GM23248 (cell line): Measurements from ENCODE around the gene FZD4. TPM values are rescaled to one million over a fixed set of nuclear protein-coding genes. Genes with fewer than 3 reads are reported as not detected.

Experiments used
- DNase-seq: peaks from one replicate; pipeline ENCODE4 v3.0.0-alpha.2; 2015
- H2AFZ ChIP-seq: fragments of 200-600 bp; sonication (generic); 2 replicates; pipeline ENCODE4 v1.6.1; 2016; ENCODE audit warnings: antibody characterized with exemption
- H3F3A ChIP-seq: fragments of 200-600 bp; sonication (generic); 2 replicates; pipeline ENCODE4 v1.6.1; 2016; ENCODE audit warnings: mild to moderate bottlenecking, antibody characterized with exemption, mixed run types; ENCODE audit not compliant: insufficient read depth
- H3K27ac ChIP-seq: fragments of 200-600 bp; sonication (generic); 2 replicates; pipeline ENCODE4 v1.5.1; 2016; ENCODE audit warnings: mild to moderate bottlenecking
- H3K27me3 ChIP-seq: fragments of 200-600 bp; sonication (generic); replicated peaks from 2 replicates; pipeline ENCODE4 v1.6.1; 2016; ENCODE audit warnings: mild to moderate bottlenecking; ENCODE audit not compliant: insufficient read depth
- H3K36me3 ChIP-seq: fragments of 200-600 bp; sonication (generic); 2 replicates; pipeline ENCODE4 v1.6.1; 2016; ENCODE audit warnings: low read depth, mild to moderate bottlenecking
- H3K4me1 ChIP-seq: fragments of 200-600 bp; sonication (generic); 2 replicates; pipeline ENCODE4 v1.6.1; 2016; ENCODE audit warnings: mild to moderate bottlenecking; ENCODE audit not compliant: insufficient read depth
- H3K4me2 ChIP-seq: fragments of 200-600 bp; sonication (generic); one replicate; pipeline ENCODE4 v1.6.1; 2016; ENCODE audit warnings: mild to moderate bottlenecking; ENCODE audit not compliant: unreplicated experiment
- H3K4me3 ChIP-seq: fragments of 200-600 bp; sonication (generic); 2 replicates; pipeline ENCODE4 v1.5.1; 2016; ENCODE audit warnings: mild to moderate bottlenecking
- H3K79me2 ChIP-seq: fragments of 200-600 bp; sonication (generic); 2 replicates; pipeline ENCODE4 v1.6.1; 2016; ENCODE audit warnings: mild to moderate bottlenecking; ENCODE audit not compliant: insufficient read depth
- H3K9ac ChIP-seq: fragments of 200-600 bp; sonication (generic); 2 replicates; pipeline ENCODE4 v1.6.1; 2016; ENCODE audit warnings: mild to moderate bottlenecking
- H3K9me2 ChIP-seq: fragments of 200-600 bp; sonication (generic); 2 replicates; pipeline ENCODE4 v1.6.1; 2016; ENCODE audit warnings: mixed run types, mild to moderate bottlenecking, moderate library complexity; ENCODE audit not compliant: insufficient read depth
- H3K9me3 ChIP-seq: fragments of 200-600 bp; sonication (generic); one replicate; pipeline ENCODE4 v1.6.1; 2017; ENCODE audit warnings: low read depth
- H4K20me1 ChIP-seq: fragments of 200-600 bp; sonication (generic); 2 replicates; pipeline ENCODE4 v1.6.0; 2016; ENCODE audit not compliant: insufficient read depth
- EZH2 ChIP-seq: fragments of 200-600 bp; sonication (generic); IDR thresholded peaks from 2 replicates; pipeline ENCODE4 v1.6.1; 2018; ENCODE audit warnings: antibody characterized with exemption, mild to moderate bottlenecking; ENCODE audit not compliant: insufficient read depth, poor library complexity, severe bottlenecking
- EZH2phosphoT487 ChIP-seq: fragments of 200-600 bp; sonication (generic); IDR thresholded peaks from 2 replicates; pipeline ENCODE4 v1.6.1; 2018; ENCODE audit warnings: antibody characterized with exemption, moderate library complexity, mild to moderate bottlenecking, low read depth; ENCODE audit not compliant: insufficient read depth
- WGBS, 2 experiments: methylation state at CpG; one replicate each; pipeline ENCODE4 v1.1.6; 2015 to 2017; ENCODE audit warnings: low lambda C conversion rate in 2 of 2, low coverage in 1 of 2; ENCODE audit errors: missing lambda C conversion rate in 2 of 2; 5-methylcytosine and 5-hydroxymethylcytosine counted together
- in situ Hi-C: fragments of 300-500 bp; cut with MboI; formaldehyde crosslinking; loops from 2 replicates; pipeline ENCODE4 v1.15.0; 2020
- polyA plus RNA-seq: library from polyadenylated mRNA; unstranded; fragments of >200 nt; fragmentation: Nextera tagmentation; extraction: Ambion mirVana; gene quantifications from 2 replicates; pipeline ENCODE4 v1.2.1, GENCODE V29; 2016
- total RNA-seq: library from RNA; depleted of rRNA; stranded (reverse); fragments of >200 nt; shearing (Covaris generic); gene quantifications from 2 replicates; pipeline ENCODE4 v1.2.3, GENCODE V29; 2014; rRNA removed

Gene FZD4
- total and polyA plus RNA-seq, 2 experiments from 2014 or later = 8.3 to 21.3 TPM

- in situ Hi-C loops = loop anchor here (10.0 kb wide), 1 partner anchor 447 kb away; no protein-coding TSS in a partner anchor
- H3K79me2 ChIP-seq = no peaks in the 10 kb centered on the region
- 76 to 79% methylated on average over 3 of the region's 3 CpGs for WGBS, 2 experiments
These were observed 53.6 kb downstream of the FZD4 start for GRCh38 chr11:86901599-86901998.

GRCh38 chr11:86900162-86900561, 55.0 kb downstream of the FZD4 start:
- H3F3A ChIP-seq = peaks cover 12% of the 10 kb centered on the region; the same call in 1 of the 2 replicates
- no peak overlapping the region for H3K4me2 ChIP-seq
- H3K9me3 ChIP-seq = no peaks in the 10 kb centered on the region
- H3K9ac ChIP-seq = no peak overlapping the region
- no peak overlapping the region for H3K4me3 ChIP-seq
- in situ Hi-C loops = loop anchor here (10.0 kb wide), 1 partner anchor 445 kb away; no protein-coding TSS in a partner anchor
- H3K4me1 ChIP-seq = peaks cover 14% of the 10 kb centered on the region
- TF ChIP-seq EZH2phosphoT487 (no peak), EZH2 (no peak)
- no peaks in the 10 kb centered on the region for H3K36me3 ChIP-seq
- no peaks in the 10 kb centered on the region for H4K20me1 ChIP-seq
- H3K79me2 ChIP-seq = no peaks in the 10 kb centered on the region
- WGBS, 2 experiments = 95 to 97% methylated on average over 3 of the region's 3 CpGs
- no peak overlapping the region for H3K27ac ChIP-seq
- H3K9me2 ChIP-seq = no peaks in the 10 kb centered on the region
- no peaks in the 10 kb centered on the region for H3K27me3 ChIP-seq
- no peak overlapping the region for H2AFZ ChIP-seq
- DNase-seq = no peak

More at GRCh38 chr11:86901599-86901998, 53.6 kb downstream of the FZD4 start:
- Histone ChIP-seq H3K9me2 (no peaks in the 10 kb centered on the region), H4K20me1 (no peaks in the 10 kb centered on the region), H3K9me3 (no peaks in the 10 kb centered on the region), H3K27me3 (no peaks in the 10 kb centered on the region), H3K4me2 (no peak overlapping the region), H3K27ac (no peak overlapping the region), H3K4me3 (no peak overlapping the region), H3F3A (peaks cover 9% of the 10 kb centered on the region; the same call in 1 of the 2 replicates), H2AFZ (no peak overlapping the region), H3K9ac (no peak overlapping the region), H3K4me1 (peaks cover 6% of the 10 kb centered on the region), H3K36me3 (no peaks in the 10 kb centered on the region)
- DNase-seq = no peak
- no peak for TF ChIP-seq EZH2phosphoT487
- TF ChIP-seq EZH2 = no peak

DNA sequence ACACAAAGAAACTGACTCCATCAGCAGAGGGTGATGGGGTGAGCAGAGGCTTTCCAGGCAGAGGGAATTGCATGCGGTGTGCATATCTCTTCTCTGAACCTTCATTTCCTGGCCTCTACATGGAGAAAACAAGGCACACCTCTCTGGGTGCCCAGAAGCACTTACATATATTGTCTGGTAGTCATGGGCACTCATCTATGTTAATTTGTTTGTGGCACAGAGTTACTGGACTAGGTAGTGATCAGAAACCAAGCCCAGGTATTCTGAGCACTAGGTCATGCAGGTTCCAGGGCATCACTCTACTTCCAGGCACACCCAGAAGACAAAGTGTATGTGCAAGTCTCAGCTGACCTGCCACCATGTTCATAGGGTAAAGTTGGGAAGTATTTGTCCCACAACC, 56.5 kb downstream of the FZD4 start:
- Histone ChIP-seq H3K4me3 (no peak overlapping the region), H3K36me3 (no peaks in the 10 kb centered on the region), H2AFZ (no peak overlapping the region), H3K4me2 (no peak overlapping the region), H3K9me3 (no peaks in the 10 kb centered on the region), H3F3A (peaks cover 12% of the 10 kb centered on the region; the same call in 1 of the 2 replicates), H4K20me1 (no peaks in the 10 kb centered on the region), H3K27ac (no peak overlapping the region), H3K4me1 (peaks cover 14% of the 10 kb centered on the region), H3K9me2 (no peaks in the 10 kb centered on the region), H3K9ac (no peak overlapping the region), H3K27me3 (no peaks in the 10 kb centered on the region), H3K79me2 (no peaks in the 10 kb centered on the region)
- no peak for DNase-seq
- TF ChIP-seq EZH2 (no peak), EZH2phosphoT487 (no peak)
- 95 to 100% methylated on average over 1 of the region's 1 CpG for WGBS, 2 experiments
- in situ Hi-C loops = no loop called here

DNA sequence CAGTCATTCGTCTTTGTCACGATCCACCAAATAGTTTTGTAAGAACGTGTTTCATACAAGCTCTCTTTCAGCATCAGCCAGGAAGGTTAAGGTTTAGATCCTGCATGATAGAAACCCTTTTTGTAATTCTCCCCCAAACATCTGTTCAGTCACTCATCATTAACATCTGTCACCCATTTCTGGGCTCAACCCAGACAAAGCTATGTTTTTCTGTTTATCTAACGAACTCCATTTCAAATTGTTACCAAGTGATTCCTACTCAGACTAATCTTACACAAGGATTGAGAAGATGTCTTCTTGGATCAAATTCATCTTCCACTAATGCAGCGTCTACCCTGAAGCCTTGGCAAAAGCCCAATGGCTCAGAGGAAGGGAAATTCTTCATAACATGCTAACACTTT, 58.8 kb downstream of the FZD4 start:
- in situ Hi-C loops = no loop called here
- DNase-seq = peak; percentile 77

More for the DNA sequence above, 58.8 kb downstream of the FZD4 start:
- Histone ChIP-seq H3K4me3 (0 out of 2 replicates have a peak overlapping the region, but pooled peaks have one; percentile 1), H3K9me3 (no peaks in the 10 kb centered on the region), H3K36me3 (no peaks in the 10 kb centered on the region), H4K20me1 (no peaks in the 10 kb centered on the region), H3K4me1 (peaks cover 14% of the 10 kb centered on the region), H3K27me3 (no peaks in the 10 kb centered on the region), H3K9me2 (no peaks in the 10 kb centered on the region), H2AFZ (peak overlapping the region; percentile 63), H3K9ac (peak overlapping the region; percentile 11; the same call in 1 of the 2 replicates), H3K4me2 (peak overlapping the region; percentile 60), H3K27ac (peak overlapping the region; percentile 43), H3K79me2 (no peaks in the 10 kb centered on the region), H3F3A (peaks cover 12% of the 10 kb centered on the region; the same call in 1 of the 2 replicates)
- TF ChIP-seq EZH2phosphoT487 = no peak
- no peak for TF ChIP-seq EZH2
- 25 to 26% methylated on average over 5 of the region's 5 CpGs for WGBS, 2 experiments

Other genes with a start within 250 kb of the FZD4 start
- 213 and 217 TPM in 2 replicates for gene PRSS23, start 154.9 kb downstream of the FZD4 start, total RNA-seq
- gene PRSS23, start 154.9 kb downstream of the FZD4 start, polyA plus RNA-seq = 376 and 392 TPM in 2 replicates
- 8.0 and 11.0 TPM in 2 replicates for gene TMEM135, start 82.5 kb upstream of the FZD4 start, total RNA-seq
- 11.9 and 12.5 TPM in 2 replicates for gene TMEM135, start 82.5 kb upstream of the FZD4 start, polyA plus RNA-seq